Upper lobe of left lung (tissue), 6 donors: Measurements from ENCODE around the gene PROKR1. TPM values are rescaled to one million over a fixed set of nuclear protein-coding genes. Genes with fewer than 3 reads are reported as not detected.

Source experiments
- ATAC-seq, 2 donors: fragments of 200-7000 bp; cut with Tn5 transposase; one replicate each; pipeline ENCODE4 v1.9.1; 2022; ENCODE audit warnings: mild to moderate bottlenecking in 2 of 2, moderate library complexity in 2 of 2; ENCODE audit not compliant: low FRiP score in 2 of 2
- DNase-seq, 2 donors: peaks; one replicate each; pipeline ENCODE4 v3.0.0-alpha.2; 2019 to 2020
- H3K27ac ChIP-seq, 4 donors: fragments of 200-600 bp; sonication (generic); one replicate each; pipeline ENCODE4 v1.5.1; 2016 to 2019
- H3K27me3 ChIP-seq, 4 donors: fragments of 200-600 bp; sonication (generic); one replicate each; pipeline ENCODE4 v1.5.1; 2017 to 2019
- H3K36me3 ChIP-seq, 4 donors: fragments of 200-600 bp; sonication (generic); one replicate each; pipeline ENCODE4 v1.5.1; 2016 to 2019
- H3K4me1 ChIP-seq, 4 donors: fragments of 200-600 bp; sonication (generic); one replicate each; pipeline ENCODE4 v1.5.1; 2018 to 2019
- H3K4me3 ChIP-seq, 4 donors: fragments of 200-600 bp; sonication (generic); one replicate each; pipeline ENCODE4 v1.5.1; 2017 to 2019; ENCODE audit warnings: mild to moderate bottlenecking in 2 of 4, moderate library complexity in 1 of 4
- H3K9me3 ChIP-seq, 4 donors: fragments of 200-600 bp; sonication (generic); one replicate each; pipeline ENCODE4 v1.5.1; 2018 to 2019
- EP300 ChIP-seq, 4 donors: sonication (generic); formaldehyde crosslinking; IDR thresholded peaks; one replicate each; pipeline ENCODE4 v1.5.1; 2017; ENCODE audit warnings: antibody characterized with exemption in 4 of 4, control low read depth in 2 of 4
- POLR2A ChIP-seq, 4 donors: fragments of 450-650 bp; IDR thresholded peaks; one replicate each; pipeline ENCODE4 v1.5.1; 2016 to 2017; ENCODE audit warnings: antibody characterized with exemption in 4 of 4, mild to moderate bottlenecking in 2 of 4
- POLR2AphosphoS5 ChIP-seq, 2 donors: sonication (generic); formaldehyde crosslinking; IDR thresholded peaks; one replicate each; pipeline ENCODE4 v1.5.1; 2017; ENCODE audit warnings: antibody characterized with exemption in 2 of 2
- WGBS, 2 donors: methylation state at CpG; one replicate each; pipeline ENCODE4 v1.1.5; 2017 to 2018; 5-methylcytosine and 5-hydroxymethylcytosine counted together
- total RNA-seq, 6 donors: library from RNA; depleted of rRNA in 4 of 6; stranded (reverse); fragments of >200 nt in 4 of 6; gene quantifications; one replicate each; pipeline versions ENCODE4 v1.1.0 to v1.2.1, GENCODE V29; 2016 to 2021
- TF ChIP-seq, protein P1 (sequence below), 6 experiments: fragments of 450-650 bp in 4 of 6; fragments of 200-600 bp in 2 of 6; sonication (generic) in 2 of 6; IDR thresholded peaks; one replicate each; pipeline ENCODE4 v1.5.1; 2016 to 2019; ENCODE audit warnings: antibody characterized with exemption in 6 of 6
- donor health status: DM: no; HTN: no; CAD: no; lungs with moderate emphysema.
- donor health status: DM: no; HTN: yes; CAD: no; lungs with severe emphysema.

Gene PROKR1
- total RNA-seq, 6 donors from 2014 or later: 0.06 TPM; not detected in 5

GRCh38 chr2:68603059-68603458, 40.3 kb upstream of the PROKR1 start:
- TF ChIP-seq POLR2A (IDR thresholded peaks at IDR 0.05): no peak
- TF ChIP-seq EP300 (IDR thresholded peaks at IDR 0.05): no peak
- TF ChIP-seq POLR2AphosphoS5 (IDR thresholded peaks at IDR 0.05): no peak
- TF ChIP-seq, protein P1, sequence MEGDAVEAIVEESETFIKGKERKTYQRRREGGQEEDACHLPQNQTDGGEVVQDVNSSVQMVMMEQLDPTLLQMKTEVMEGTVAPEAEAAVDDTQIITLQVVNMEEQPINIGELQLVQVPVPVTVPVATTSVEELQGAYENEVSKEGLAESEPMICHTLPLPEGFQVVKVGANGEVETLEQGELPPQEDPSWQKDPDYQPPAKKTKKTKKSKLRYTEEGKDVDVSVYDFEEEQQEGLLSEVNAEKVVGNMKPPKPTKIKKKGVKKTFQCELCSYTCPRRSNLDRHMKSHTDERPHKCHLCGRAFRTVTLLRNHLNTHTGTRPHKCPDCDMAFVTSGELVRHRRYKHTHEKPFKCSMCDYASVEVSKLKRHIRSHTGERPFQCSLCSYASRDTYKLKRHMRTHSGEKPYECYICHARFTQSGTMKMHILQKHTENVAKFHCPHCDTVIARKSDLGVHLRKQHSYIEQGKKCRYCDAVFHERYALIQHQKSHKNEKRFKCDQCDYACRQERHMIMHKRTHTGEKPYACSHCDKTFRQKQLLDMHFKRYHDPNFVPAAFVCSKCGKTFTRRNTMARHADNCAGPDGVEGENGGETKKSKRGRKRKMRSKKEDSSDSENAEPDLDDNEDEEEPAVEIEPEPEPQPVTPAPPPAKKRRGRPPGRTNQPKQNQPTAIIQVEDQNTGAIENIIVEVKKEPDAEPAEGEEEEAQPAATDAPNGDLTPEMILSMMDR (IDR thresholded peaks at IDR 0.05): no peak

DNA sequence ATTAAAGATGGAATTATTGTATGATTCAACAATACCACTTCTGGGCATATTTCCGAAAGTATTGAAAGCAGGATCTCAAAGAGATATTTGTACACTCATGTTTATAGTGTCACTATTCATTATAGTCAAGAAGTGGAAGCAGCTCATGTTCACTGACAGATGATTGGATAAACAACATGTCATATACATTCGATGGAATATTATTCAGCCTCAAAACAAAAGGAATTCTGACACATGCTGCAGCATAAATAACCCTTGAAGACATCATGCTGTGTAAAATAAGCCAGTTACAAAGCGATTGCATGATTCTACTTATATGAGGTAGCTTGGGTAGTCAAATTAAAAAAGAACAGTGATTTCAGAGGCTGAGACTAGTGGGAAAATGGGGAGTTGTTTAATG, 39.3 kb upstream of the PROKR1 start:
- no peaks in the 10 kb centered on the region for H3K4me1 ChIP-seq
- no peaks in the 10 kb centered on the region for H3K36me3 ChIP-seq
- ATAC-seq: no peak
- no peak overlapping the region for H3K4me3 ChIP-seq
- no peaks in the 10 kb centered on the region for H3K27me3 ChIP-seq
- H3K27ac ChIP-seq: no peak overlapping the region
- WGBS, 2 donors: 56 to 74% methylated on average over 3 of the region's 3 CpGs
- peaks cover 0 to 9% (median 7%) of the 10 kb centered on the region in 4 donors for H3K9me3 ChIP-seq
- no peak for DNase-seq
- TF ChIP-seq POLR2A (IDR thresholded peaks at IDR 0.05) (no peak), EP300 (IDR thresholded peaks at IDR 0.05) (no peak), POLR2AphosphoS5 (IDR thresholded peaks at IDR 0.05) (no peak)
- TF ChIP-seq, protein P1 (IDR thresholded peaks at IDR 0.05): no peak

More at GRCh38 chr2:68603059-68603458, 40.3 kb upstream of the PROKR1 start:
- Histone ChIP-seq H3K4me1 (no peaks in the 10 kb centered on the region), H3K9me3 (peaks cover 0 to 9% (median 7%) of the 10 kb centered on the region in 4 donors), H3K4me3 (no peak overlapping the region), H3K27me3 (no peaks in the 10 kb centered on the region), H3K27ac (no peak overlapping the region), H3K36me3 (no peaks in the 10 kb centered on the region)
- DNase-seq (no peak), ATAC-seq (no peak)
- WGBS, 2 donors: 85 to 100% methylated on average over 1 of the region's 1 CpG

GRCh38 chr2:68605939-68606338, 37.4 kb upstream of the PROKR1 start:
- 88 to 100% methylated on average over 1 of the region's 1 CpG for WGBS, 2 donors
- no peaks in the 10 kb centered on the region for H3K27me3 ChIP-seq
- no peaks in the 10 kb centered on the region for H3K36me3 ChIP-seq
- H3K4me1 ChIP-seq: no peaks in the 10 kb centered on the region
- H3K4me3 ChIP-seq: no peak overlapping the region
- H3K9me3 ChIP-seq: peaks cover 0 to 9% (median 7%) of the 10 kb centered on the region in 4 donors
- TF ChIP-seq POLR2A (IDR thresholded peaks at IDR 0.05) (no peak), EP300 (IDR thresholded peaks at IDR 0.05) (no peak), POLR2AphosphoS5 (IDR thresholded peaks at IDR 0.05) (no peak)
- TF ChIP-seq, protein P1 (IDR thresholded peaks at IDR 0.05): no peak
- DNase-seq (no peak), ATAC-seq (no peak)
- H3K27ac ChIP-seq: no peak overlapping the region

DNA sequence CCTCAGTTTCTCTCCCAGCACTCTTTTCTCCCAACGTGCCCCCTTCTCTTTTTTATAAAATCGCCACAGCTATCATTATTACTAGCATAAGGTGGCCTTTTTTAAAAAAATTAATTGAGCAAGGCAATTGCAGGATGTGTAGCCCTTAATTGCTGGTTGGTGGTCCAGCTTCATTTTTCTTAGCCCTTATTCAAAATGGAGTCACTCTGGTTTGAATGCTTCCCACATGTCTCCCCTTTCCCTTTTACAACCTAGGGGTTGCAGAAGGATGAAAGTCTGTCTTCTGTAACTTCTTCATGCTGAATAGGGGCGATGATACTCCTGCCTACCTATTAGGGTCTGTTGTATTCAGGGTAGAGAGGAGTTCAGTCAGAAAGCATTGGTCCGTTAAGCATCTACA, 36.6 kb upstream of the PROKR1 start:
- H3K27ac ChIP-seq: no peak overlapping the region
- no peaks in the 10 kb centered on the region for H3K4me1 ChIP-seq
- H3K4me3 ChIP-seq: no peak overlapping the region
- ATAC-seq (no peak), DNase-seq (no peak)
- H3K27me3 ChIP-seq: no peaks in the 10 kb centered on the region
- WGBS, 2 donors: 90 to 95% methylated on average over 4 of the region's 4 CpGs
- H3K36me3 ChIP-seq: no peaks in the 10 kb centered on the region
- TF ChIP-seq EP300 (IDR thresholded peaks at IDR 0.05) (no peak), POLR2AphosphoS5 (IDR thresholded peaks at IDR 0.05) (no peak), POLR2A (IDR thresholded peaks at IDR 0.05) (no peak)
- TF ChIP-seq, protein P1 (IDR thresholded peaks at IDR 0.05): no peak
- peaks cover 0 to 7% (median 6%) of the 10 kb centered on the region in 4 donors for H3K9me3 ChIP-seq

DNA sequence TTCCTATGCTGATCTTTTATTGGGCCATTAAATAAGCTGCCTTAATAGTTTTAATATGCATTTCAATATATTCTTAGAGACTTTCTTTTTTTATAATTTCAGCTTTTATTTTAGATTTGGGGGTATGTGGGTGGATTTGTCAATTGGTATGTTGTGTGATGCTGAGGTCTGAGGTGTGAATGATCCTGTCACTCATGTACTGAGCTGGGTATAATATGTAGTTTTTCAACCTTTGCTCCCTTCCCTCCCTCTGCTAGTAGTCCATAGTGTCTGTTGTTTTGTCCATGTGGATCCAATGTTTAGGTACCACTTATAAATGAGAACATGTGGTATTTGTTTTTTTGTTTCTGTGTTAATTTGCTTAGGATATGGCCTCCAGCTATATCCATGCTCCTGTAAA, 35.5 kb upstream of the PROKR1 start:
- TF ChIP-seq POLR2A (IDR thresholded peaks at IDR 0.05): no peak
- TF ChIP-seq POLR2AphosphoS5 (IDR thresholded peaks at IDR 0.05): no peak
- TF ChIP-seq, protein P1 (IDR thresholded peaks at IDR 0.05): no peak
- TF ChIP-seq EP300 (IDR thresholded peaks at IDR 0.05): no peak
- Histone ChIP-seq H3K9me3 (peaks cover 0 to 7% (median 5%) of the 10 kb centered on the region in 4 donors), H3K36me3 (no peaks in the 10 kb centered on the region), H3K4me1 (no peaks in the 10 kb centered on the region), H3K27me3 (no peaks in the 10 kb centered on the region), H3K4me3 (no peak overlapping the region), H3K27ac (no peak overlapping the region)
- no peak for ATAC-seq
- no peak for DNase-seq
